Activated naive CD8-positive, alpha-beta T cell treated with anti-CD3 and anti-CD28 coated beads, Interleukin-2, amount 10 ng/mL, durations not matched to agents 7 days and 5 days (primary cell): ENCODE results near the gene SDHAF3. TPM values are rescaled to one million over a fixed set of nuclear protein-coding genes. Genes with fewer than 3 reads are reported as not detected.

Experiments
- ATAC-seq: fragments of 150-1000 bp; cut with Tn5 transposase; one replicate; pipeline ENCODE4 v1.10.0; 2021; ENCODE audit warnings: low read depth, moderate library complexity
- POLR2A ChIA-PET: fragments of 350-600 bp; sonication (Branson Sonifier 250); formaldehyde crosslinking; loops from one replicate; lab custom pipeline; 2021; ENCODE audit warnings: antibody characterized with exemption; lab: Charles Lee
- DNase-seq: peaks from one replicate; pipeline ENCODE4 v3.0.0; 2021
- H3K27ac Mint-ChIP-seq: one replicate; pipeline ENCODE4 v1.8.0; 2022; ENCODE audit warnings: mild to moderate bottlenecking, mixed read lengths
- H3K27me3 Mint-ChIP-seq: one replicate; pipeline ENCODE4 v1.8.0; 2022; ENCODE audit warnings: mild to moderate bottlenecking, moderate library complexity, mixed read lengths
- H3K36me3 Mint-ChIP-seq: one replicate; pipeline ENCODE4 v1.8.0; 2021; ENCODE audit warnings: mild to moderate bottlenecking, mixed read lengths
- H3K4me1 Mint-ChIP-seq: one replicate; pipeline ENCODE4 v1.8.0; 2021; ENCODE audit warnings: mixed read lengths
- H3K4me3 Mint-ChIP-seq: one replicate; pipeline ENCODE4 v1.8.0; 2022; ENCODE audit warnings: mild to moderate bottlenecking, moderate library complexity, mixed read lengths
- H3K9me3 Mint-ChIP-seq: one replicate; pipeline ENCODE4 v1.8.0; 2021; ENCODE audit warnings: mixed read lengths
- total RNA-seq, 2 experiments: library from RNA; stranded (reverse); gene quantifications; one replicate each; pipeline ENCODE4 v1.2.3, GENCODE V29; 2021

The SDHAF3 gene
- total RNA-seq, 2 experiments from 2014 or later = 20.8 to 22.3 TPM

- Mint-ChIP-seq H3K27me3 (peaks cover 18% of the 10 kb centered on the region), H3K27ac (no peak overlapping the region), H3K36me3 (no peaks in the 10 kb centered on the region), H3K4me3 (no peak overlapping the region), H3K4me1 (no peaks in the 10 kb centered on the region), H3K9me3 (peaks cover 1% of the 10 kb centered on the region)
- DNase-seq = no peak
- POLR2A ChIA-PET = no interaction called here
- ATAC-seq = no peak
Observed at GRCh38 chr7:97200018-97200417, 82.5 kb downstream of the SDHAF3 start.

GRCh38 chr7:97203957-97204356, 86.5 kb downstream of the SDHAF3 start:
- POLR2A ChIA-PET = no interaction called here
- Mint-ChIP-seq H3K4me1 (no peaks in the 10 kb centered on the region), H3K27me3 (peaks cover 6% of the 10 kb centered on the region), H3K27ac (no peak overlapping the region), H3K36me3 (no peaks in the 10 kb centered on the region), H3K9me3 (no peaks in the 10 kb centered on the region), H3K4me3 (no peak overlapping the region)
- ATAC-seq (no peak), DNase-seq (no peak)

- Mint-ChIP-seq H3K4me3 (no peak overlapping the region), H3K27ac (no peak overlapping the region), H3K9me3 (no peaks in the 10 kb centered on the region), H3K36me3 (no peaks in the 10 kb centered on the region), H3K4me1 (no peaks in the 10 kb centered on the region), H3K27me3 (peaks cover 6% of the 10 kb centered on the region)
- no peak for ATAC-seq
- POLR2A ChIA-PET = no interaction called here
- no peak for DNase-seq
Observed at GRCh38 chr7:97204821-97205220, 87.3 kb downstream of the SDHAF3 start.

- H3K27me3 Mint-ChIP-seq = peaks cover 5% of the 10 kb centered on the region
- no peaks in the 10 kb centered on the region for H3K4me1 Mint-ChIP-seq
- no peak for DNase-seq
- H3K4me3 Mint-ChIP-seq = no peak overlapping the region
- no peaks in the 10 kb centered on the region for H3K36me3 Mint-ChIP-seq
- peaks cover 13% of the 10 kb centered on the region for H3K9me3 Mint-ChIP-seq
- H3K27ac Mint-ChIP-seq = no peak overlapping the region
- no peak for ATAC-seq
- POLR2A ChIA-PET = no interaction called here
Observed at GRCh38 chr7:97215556-97215955, 98.1 kb downstream of the SDHAF3 start.

GRCh38 chr7:97218767-97219166, 101.3 kb downstream of the SDHAF3 start:
- H3K36me3 Mint-ChIP-seq = no peaks in the 10 kb centered on the region
- POLR2A ChIA-PET = no interaction called here
- H3K27ac Mint-ChIP-seq = no peak overlapping the region
- peaks cover 8% of the 10 kb centered on the region for H3K9me3 Mint-ChIP-seq
- ATAC-seq = no peak
- H3K27me3 Mint-ChIP-seq = peaks cover 4% of the 10 kb centered on the region
- H3K4me1 Mint-ChIP-seq = no peaks in the 10 kb centered on the region
- DNase-seq = no peak
- no peak overlapping the region for H3K4me3 Mint-ChIP-seq

GRCh38 chr7:97219237-97219636, 101.7 kb downstream of the SDHAF3 start:
- Mint-ChIP-seq H3K4me3 (no peak overlapping the region), H3K4me1 (no peaks in the 10 kb centered on the region), H3K9me3 (peaks cover 8% of the 10 kb centered on the region), H3K27ac (no peak overlapping the region), H3K27me3 (peaks cover 4% of the 10 kb centered on the region), H3K36me3 (no peaks in the 10 kb centered on the region)
- no peak for DNase-seq
- POLR2A ChIA-PET = no interaction called here
- ATAC-seq = no peak

GRCh38 chr7:97224316-97224715, 106.8 kb downstream of the SDHAF3 start:
- Mint-ChIP-seq H3K9me3 (peaks cover 2% of the 10 kb centered on the region), H3K27ac (no peak overlapping the region), H3K4me3 (no peak overlapping the region), H3K36me3 (no peaks in the 10 kb centered on the region), H3K27me3 (peaks cover 3% of the 10 kb centered on the region), H3K4me1 (no peaks in the 10 kb centered on the region)
- no peak for DNase-seq
- POLR2A ChIA-PET = no interaction called here
- ATAC-seq = no peak

GRCh38 chr7:97226541-97226940, 109.0 kb downstream of the SDHAF3 start:
- peaks cover 3% of the 10 kb centered on the region for H3K27me3 Mint-ChIP-seq
- no peak overlapping the region for H3K27ac Mint-ChIP-seq
- no peaks in the 10 kb centered on the region for H3K9me3 Mint-ChIP-seq

More at GRCh38 chr7:97226541-97226940, 109.0 kb downstream of the SDHAF3 start:
- POLR2A ChIA-PET = no interaction called here
- no peak for DNase-seq
- no peak overlapping the region for H3K4me3 Mint-ChIP-seq
- no peaks in the 10 kb centered on the region for H3K4me1 Mint-ChIP-seq
- no peak for ATAC-seq
- no peaks in the 10 kb centered on the region for H3K36me3 Mint-ChIP-seq

Other genes starting within 250 kb of the SDHAF3 start
- gene DLX6, start 112.1 kb upstream of the SDHAF3 start, total RNA-seq = not detected
- gene DLX5, start 92.9 kb upstream of the SDHAF3 start, total RNA-seq = not detected